Lower leg skin (tissue), 4 donors: Measurements from ENCODE around the gene LRBA. TPM values are rescaled to one million over a fixed set of nuclear protein-coding genes. Genes with fewer than 3 reads are reported as not detected.
"Not testable (repeated sequence)": the region's sequence is repeated elsewhere in the genome, so short reads cannot be mapped to it uniquely, and the experiment has no call there.

Source experiments
- DNase-seq, 2 donors: peaks; one replicate each; pipeline ENCODE4 v3.0.0-alpha.2; 2019; ENCODE audit warnings: low spot score in 2 of 2
- H3K4me3 ChIP-seq: fragments of 200-600 bp; sonication (generic); 2 replicates; pipeline ENCODE4 v1.5.1; 2017; ENCODE audit warnings: mild to moderate bottlenecking, low read depth; ENCODE audit not compliant: poor library complexity, severe bottlenecking
- POLR2A ChIP-seq, 2 donors: fragments of 450-650 bp; IDR thresholded peaks; one replicate each; pipeline ENCODE4 v1.6.1; 2016 to 2017; ENCODE audit warnings: antibody characterized with exemption in 2 of 2, mild to moderate bottlenecking in 1 of 2, moderate library complexity in 1 of 2
- WGBS, 2 donors: methylation state at CpG; one replicate each; pipeline ENCODE4 v1.1.5; 2018; 5-methylcytosine and 5-hydroxymethylcytosine counted together
- intact Hi-C: fragments of 100-400 bp; cut with DNase I; formaldehyde crosslinking; loops from one replicate; pipeline ENCODE4 v1.15.0; 2023; ENCODE audit warnings: low total_unique reads
- total RNA-seq, 4 donors: library from RNA; depleted of rRNA; stranded (reverse); fragments of >200 nt; gene quantifications; one replicate each; pipeline ENCODE4 v1.1.0, GENCODE V29; 2016
- TF ChIP-seq, protein P1 (sequence below), 3 donors: fragments of 450-650 bp; IDR thresholded peaks; one replicate each; pipeline ENCODE4 v1.5.1; 2016; ENCODE audit warnings: antibody characterized with exemption in 3 of 3, mild to moderate bottlenecking in 3 of 3, moderate library complexity in 2 of 3

Gene LRBA
- total RNA-seq, 4 donors from 2014 or later: 71.9 to 86.8 (median 75.0) TPM

GRCh38 chr4:150546286-150546685, 468.8 kb downstream of the LRBA start:
- TF ChIP-seq POLR2A (IDR thresholded peaks at IDR 0.05): no peak
- TF ChIP-seq, protein P1, sequence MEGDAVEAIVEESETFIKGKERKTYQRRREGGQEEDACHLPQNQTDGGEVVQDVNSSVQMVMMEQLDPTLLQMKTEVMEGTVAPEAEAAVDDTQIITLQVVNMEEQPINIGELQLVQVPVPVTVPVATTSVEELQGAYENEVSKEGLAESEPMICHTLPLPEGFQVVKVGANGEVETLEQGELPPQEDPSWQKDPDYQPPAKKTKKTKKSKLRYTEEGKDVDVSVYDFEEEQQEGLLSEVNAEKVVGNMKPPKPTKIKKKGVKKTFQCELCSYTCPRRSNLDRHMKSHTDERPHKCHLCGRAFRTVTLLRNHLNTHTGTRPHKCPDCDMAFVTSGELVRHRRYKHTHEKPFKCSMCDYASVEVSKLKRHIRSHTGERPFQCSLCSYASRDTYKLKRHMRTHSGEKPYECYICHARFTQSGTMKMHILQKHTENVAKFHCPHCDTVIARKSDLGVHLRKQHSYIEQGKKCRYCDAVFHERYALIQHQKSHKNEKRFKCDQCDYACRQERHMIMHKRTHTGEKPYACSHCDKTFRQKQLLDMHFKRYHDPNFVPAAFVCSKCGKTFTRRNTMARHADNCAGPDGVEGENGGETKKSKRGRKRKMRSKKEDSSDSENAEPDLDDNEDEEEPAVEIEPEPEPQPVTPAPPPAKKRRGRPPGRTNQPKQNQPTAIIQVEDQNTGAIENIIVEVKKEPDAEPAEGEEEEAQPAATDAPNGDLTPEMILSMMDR (IDR thresholded peaks at IDR 0.05): no peak
- no peak overlapping the region for H3K4me3 ChIP-seq
- intact Hi-C loops: no loop called here
- DNase-seq: no peak
- 96 to 97% methylated on average over 2 of the region's 2 CpGs for WGBS, 2 donors

GRCh38 chr4:150543042-150543441, 472.0 kb downstream of the LRBA start:
- WGBS, 2 donors: 83 to 85% methylated on average over 1 of the region's 1 CpG
- TF ChIP-seq POLR2A (IDR thresholded peaks at IDR 0.05): no peak
- TF ChIP-seq, protein P1 (IDR thresholded peaks at IDR 0.05): no peak
- no peak overlapping the region for H3K4me3 ChIP-seq
- no peak for DNase-seq
- intact Hi-C loops: no loop called here

DNA sequence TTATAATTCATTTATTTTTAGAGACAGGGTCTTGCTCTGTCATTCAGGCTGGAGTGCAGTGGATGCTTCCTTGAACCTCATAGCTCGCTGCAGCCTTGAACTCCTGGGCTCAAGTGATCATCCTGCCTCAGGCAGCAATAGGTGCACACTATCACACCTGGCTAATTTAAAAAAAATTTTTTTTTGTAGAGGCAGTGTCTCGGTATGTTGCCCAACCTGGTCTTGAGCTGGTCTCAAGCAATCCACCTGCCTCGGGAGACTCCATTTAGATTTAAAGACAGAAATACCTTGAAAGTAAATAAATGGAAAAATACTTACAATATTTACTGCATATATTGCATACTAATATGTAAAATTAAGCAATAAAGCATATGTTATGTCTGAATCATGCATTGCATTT, 473.4 kb downstream of the LRBA start:
- H3K4me3 ChIP-seq: no peak overlapping the region
- WGBS, 2 donors: 93 to 94% methylated on average over 3 of the region's 3 CpGs
- intact Hi-C loops: no loop called here
- DNase-seq: no peak
- TF ChIP-seq POLR2A (IDR thresholded peaks at IDR 0.05): no peak
- TF ChIP-seq, protein P1 (IDR thresholded peaks at IDR 0.05): no peak

GRCh38 chr4:150540959-150541360, 474.1 kb downstream of the LRBA start:
- no peak for DNase-seq
- intact Hi-C loops: no loop called here
- TF ChIP-seq, protein P1 (IDR thresholded peaks at IDR 0.05): no peak
- TF ChIP-seq POLR2A (IDR thresholded peaks at IDR 0.05): no peak
- H3K4me3 ChIP-seq: no peak overlapping the region
- 85 to 88% methylated on average over 3 of the region's 3 CpGs for WGBS, 2 donors

DNA sequence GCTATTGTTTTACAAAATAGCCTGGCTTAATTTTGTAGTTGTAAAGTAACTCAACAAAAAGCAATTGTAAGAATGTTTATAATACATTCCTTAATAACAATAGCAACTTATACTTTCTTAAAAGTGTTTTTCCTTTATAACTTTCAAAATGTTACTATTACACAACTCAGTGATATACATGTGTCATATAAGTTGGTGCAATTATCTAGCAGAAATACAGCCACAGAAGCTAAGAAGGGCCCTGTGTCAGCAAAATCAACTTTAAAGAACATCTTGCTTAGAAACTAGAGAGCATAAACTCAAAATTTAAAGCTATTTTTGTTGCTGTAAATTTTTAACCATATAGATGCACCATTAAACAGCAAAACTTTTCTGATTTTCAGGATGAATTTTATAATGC, 474.5 kb downstream of the LRBA start:
- intact Hi-C loops: no loop called here
- DNase-seq: no peak
- TF ChIP-seq, protein P1 (IDR thresholded peaks at IDR 0.05): no peak
- TF ChIP-seq POLR2A (IDR thresholded peaks at IDR 0.05): no peak
- no peak overlapping the region for H3K4me3 ChIP-seq

DNA sequence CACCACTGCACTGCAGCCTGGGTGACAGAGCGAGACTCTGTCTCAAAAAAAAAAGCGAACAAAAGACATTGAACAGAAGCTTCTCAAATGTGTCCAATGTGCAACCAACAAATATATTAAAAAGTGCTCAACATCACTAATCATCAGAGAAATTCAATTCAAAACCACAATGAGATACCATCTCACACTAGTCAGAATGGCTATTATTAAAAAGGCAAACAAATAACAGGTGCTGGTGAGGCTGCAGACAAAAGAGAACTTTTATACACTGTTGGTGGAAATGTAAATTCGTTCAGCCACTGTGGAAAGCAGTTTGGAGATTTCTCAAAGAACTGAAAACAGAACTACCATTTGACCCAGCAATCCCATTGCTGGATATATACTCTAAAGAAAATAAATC, 477.2 kb downstream of the LRBA start:
- WGBS, 2 donors: 94 to 96% methylated on average over 3 of the region's 3 CpGs
- DNase-seq, H3K4me3 ChIP-seq, intact Hi-C loops: not testable (repeated sequence)
